Mucosa of rectum (tissue), 2 donors: ENCODE data around the gene DAND5.
A peak's percentile ranks its signal among the peaks of the same experiment; 100 is the strongest.
"Not testable (repeated sequence)": the region's sequence is repeated elsewhere in the genome, so short reads cannot be mapped to it uniquely, and the experiment has no call there.

ENCODE experiments used
- H3K27ac ChIP-seq, 2 donors: one replicate each; pipeline ENCODE4 v1.7.0; 2013; ENCODE audit warnings: inconsistent platforms in 2 of 2, low read depth in 2 of 2, low read length in 2 of 2
- H3K27me3 ChIP-seq, 2 donors: one replicate each; pipeline ENCODE4 v1.7.0; 2013; ENCODE audit warnings: low read length in 2 of 2; ENCODE audit not compliant: control insufficient read depth in 2 of 2, insufficient read depth in 2 of 2
- H3K36me3 ChIP-seq, 2 donors: one replicate each; pipeline ENCODE4 v1.7.0; 2013; ENCODE audit warnings: low read length in 2 of 2; ENCODE audit not compliant: control insufficient read depth in 2 of 2, insufficient read depth in 2 of 2
- H3K4me1 ChIP-seq, 2 donors: one replicate each; pipeline ENCODE4 v1.7.0; 2013; ENCODE audit warnings: low read length in 2 of 2, mild to moderate bottlenecking in 1 of 2; ENCODE audit not compliant: control insufficient read depth in 2 of 2, insufficient read depth in 2 of 2
- H3K4me3 ChIP-seq, 2 donors: one replicate each; pipeline ENCODE4 v1.7.0; 2013; ENCODE audit warnings: low read length in 2 of 2
- H3K9ac ChIP-seq, 2 donors: one replicate each; pipeline ENCODE4 v1.7.0; 2013; ENCODE audit warnings: low read length in 2 of 2, low read depth in 1 of 2, mild to moderate bottlenecking in 1 of 2
- H3K9me3 ChIP-seq, 2 donors: one replicate each; pipeline ENCODE4 v1.7.0; 2013; ENCODE audit warnings: low read length in 2 of 2; ENCODE audit not compliant: control insufficient read depth in 2 of 2
- donor health status: healthy.
- donor health status: Normal muscosa, but diverticular disease.

DAND5 gene

GRCh38 chr19:12967907-12968306, 1.5 kb upstream of the DAND5 start:
- Histone ChIP-seq H3K36me3 (no peaks in the 10 kb centered on the region), H3K4me3 (no peak overlapping the region), H3K4me1 (peaks cover 3 to 7% of the 10 kb centered on the region in 2 donors), H3K9me3 (no peaks in the 10 kb centered on the region), H3K27me3 (no peaks in the 10 kb centered on the region), H3K27ac (no peak overlapping the region), H3K9ac (no peak overlapping the region)

- peaks cover under 1 to 4% of the 10 kb centered on the region in 2 donors for H3K4me1 ChIP-seq
- no peak overlapping the region for H3K27ac ChIP-seq
- no peaks in the 10 kb centered on the region for H3K36me3 ChIP-seq
- H3K4me3 ChIP-seq, result no peak overlapping the region
- no peaks in the 10 kb centered on the region for H3K27me3 ChIP-seq
- H3K9ac ChIP-seq, result no peak overlapping the region
- H3K9me3 ChIP-seq, result no peaks in the 10 kb centered on the region
Measured at GRCh38 chr19:12970070-12970820, 869 bp downstream of the DAND5 start.

GRCh38 chr19:12973236-12973635, 3.9 kb downstream of the DAND5 start:
- Histone ChIP-seq H3K4me1 (no peaks in the 10 kb centered on the region), H3K4me3 (no peak overlapping the region), H3K9me3 (no peaks in the 10 kb centered on the region), H3K36me3 (no peaks in the 10 kb centered on the region), H3K27me3 (no peaks in the 10 kb centered on the region), H3K9ac (no peak overlapping the region), H3K27ac (no peak overlapping the region)

- Histone ChIP-seq H3K27me3 (no peaks in the 10 kb centered on the region), H3K9me3 (no peaks in the 10 kb centered on the region), H3K4me1 (no peaks in the 10 kb centered on the region), H3K27ac (no peak overlapping the region), H3K36me3 (no peaks in the 10 kb centered on the region), H3K9ac (no peak overlapping the region), H3K4me3 (no peak overlapping the region)
Measured at GRCh38 chr19:12974301-12975220, 5.2 kb downstream of the DAND5 start.

- no peaks in the 10 kb centered on the region for H3K4me1 ChIP-seq
- no peak overlapping the region for H3K27ac ChIP-seq
Measured at GRCh38 chr19:12975221-12975741, 5.9 kb downstream of the DAND5 start.

GRCh38 chr19:12976109-12976508, 6.7 kb downstream of the DAND5 start:
- H3K9ac ChIP-seq, H3K4me3 ChIP-seq, H3K27ac ChIP-seq, H3K36me3 ChIP-seq, H3K27me3 ChIP-seq, H3K9me3 ChIP-seq, H3K4me1 ChIP-seq: not testable (repeated sequence)

More at GRCh38 chr19:12975221-12975741, 5.9 kb downstream of the DAND5 start:
- Histone ChIP-seq H3K9me3 (no peaks in the 10 kb centered on the region), H3K27me3 (no peaks in the 10 kb centered on the region), H3K4me3 (no peak overlapping the region), H3K9ac (no peak overlapping the region), H3K36me3 (no peaks in the 10 kb centered on the region)

GRCh38 chr19:12979974-12980373, 10.6 kb downstream of the DAND5 start:
- Histone ChIP-seq H3K9me3 (no peaks in the 10 kb centered on the region), H3K27ac (no peak overlapping the region), H3K9ac (no peak overlapping the region), H3K36me3 (no peaks in the 10 kb centered on the region), H3K4me3 (no peak overlapping the region), H3K4me1 (peaks cover 12 to 17% of the 10 kb centered on the region in 2 donors), H3K27me3 (peaks cover 0 to 3% of the 10 kb centered on the region in 2 donors)

GRCh38 chr19:12982648-12983047, 13.3 kb downstream of the DAND5 start:
- no peaks in the 10 kb centered on the region for H3K9me3 ChIP-seq
- H3K9ac ChIP-seq, result no peak overlapping the region
- peaks cover 21 to 28% of the 10 kb centered on the region in 2 donors for H3K4me1 ChIP-seq
- no peaks in the 10 kb centered on the region for H3K36me3 ChIP-seq
- H3K4me3 ChIP-seq, result no peak overlapping the region
- no peak overlapping the region for H3K27ac ChIP-seq
- peaks cover 0 to 3% of the 10 kb centered on the region in 2 donors for H3K27me3 ChIP-seq

GRCh38 chr19:12983091-12983490, 13.7 kb downstream of the DAND5 start:
- H3K4me3 ChIP-seq, result peak overlapping the region in 1 of 2 donors; percentile 59
- H3K36me3 ChIP-seq, result no peaks in the 10 kb centered on the region
- no peaks in the 10 kb centered on the region for H3K9me3 ChIP-seq
- peaks cover 0 to 3% of the 10 kb centered on the region in 2 donors for H3K27me3 ChIP-seq
- no peak overlapping the region for H3K27ac ChIP-seq
- H3K4me1 ChIP-seq, result peaks cover 21 to 28% of the 10 kb centered on the region in 2 donors
- H3K9ac ChIP-seq, result peak overlapping the region in 1 of 2 donors; percentile 24
